ENCODE results near the gene SPRED2.

Gene SPRED2

DNA sequence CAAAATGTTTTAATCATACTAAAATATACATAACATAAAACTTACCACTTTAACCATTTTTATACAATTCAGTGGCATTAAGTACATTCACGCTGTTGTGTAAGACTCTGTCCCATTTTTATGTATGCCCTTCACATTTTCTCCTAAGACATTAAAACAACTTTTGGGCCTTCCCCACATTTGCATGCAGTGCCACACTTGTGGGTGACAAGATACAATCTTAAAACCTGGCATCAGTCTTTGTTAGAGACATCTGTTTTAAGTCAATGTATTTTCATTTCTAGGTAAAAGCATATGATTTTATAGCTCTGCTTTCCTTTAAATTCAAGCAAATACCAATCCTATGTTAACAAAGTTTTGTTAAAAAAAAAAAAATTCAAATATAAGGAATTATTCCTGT lies 17.3 kb downstream of the SPRED2 start:
- DNase-seq (ENCODE audit: low spot score): no peak

DNA sequence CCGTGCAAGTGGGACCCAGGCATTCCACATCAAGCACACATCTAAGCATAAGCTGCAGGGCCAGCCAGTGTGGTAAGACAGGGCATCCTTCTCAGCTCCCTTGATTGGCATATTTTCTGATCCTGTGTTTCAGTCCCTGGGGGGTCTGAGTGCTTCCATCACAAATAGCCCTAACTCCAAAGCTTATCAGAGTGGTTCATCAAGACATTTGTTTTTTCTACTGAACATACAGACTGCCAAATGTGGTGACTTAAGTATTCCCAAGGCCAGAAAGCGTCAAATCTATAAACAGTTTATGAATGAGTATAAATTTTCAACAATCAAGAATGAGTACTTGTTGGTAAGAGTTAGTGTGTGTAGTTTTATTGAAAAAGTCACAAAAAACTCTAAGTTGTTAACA lies 18.8 kb downstream of the SPRED2 start:
- no peak for DNase-seq (ENCODE audit: low spot score)

DNA sequence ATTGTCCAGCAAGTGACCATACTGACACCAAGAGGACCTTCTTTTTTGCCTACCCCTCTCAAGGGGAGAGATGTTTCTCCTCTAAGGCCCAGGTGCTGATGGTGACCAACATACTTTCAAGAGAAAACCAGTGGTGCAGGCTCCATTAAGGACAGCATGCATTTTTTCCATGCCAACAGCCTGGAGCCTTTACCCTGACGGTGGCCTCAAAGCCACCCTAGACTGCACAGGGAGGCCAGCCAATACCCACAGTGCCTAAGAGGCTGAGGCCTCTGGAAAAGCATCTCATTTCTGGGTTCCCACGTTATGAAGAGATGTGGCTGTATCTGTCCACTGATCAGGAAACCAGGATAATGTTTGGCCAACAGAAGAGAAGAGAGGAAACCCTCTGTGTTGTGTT lies 19.3 kb downstream of the SPRED2 start:
- no peak for DNase-seq (ENCODE audit: low spot score)

DNA sequence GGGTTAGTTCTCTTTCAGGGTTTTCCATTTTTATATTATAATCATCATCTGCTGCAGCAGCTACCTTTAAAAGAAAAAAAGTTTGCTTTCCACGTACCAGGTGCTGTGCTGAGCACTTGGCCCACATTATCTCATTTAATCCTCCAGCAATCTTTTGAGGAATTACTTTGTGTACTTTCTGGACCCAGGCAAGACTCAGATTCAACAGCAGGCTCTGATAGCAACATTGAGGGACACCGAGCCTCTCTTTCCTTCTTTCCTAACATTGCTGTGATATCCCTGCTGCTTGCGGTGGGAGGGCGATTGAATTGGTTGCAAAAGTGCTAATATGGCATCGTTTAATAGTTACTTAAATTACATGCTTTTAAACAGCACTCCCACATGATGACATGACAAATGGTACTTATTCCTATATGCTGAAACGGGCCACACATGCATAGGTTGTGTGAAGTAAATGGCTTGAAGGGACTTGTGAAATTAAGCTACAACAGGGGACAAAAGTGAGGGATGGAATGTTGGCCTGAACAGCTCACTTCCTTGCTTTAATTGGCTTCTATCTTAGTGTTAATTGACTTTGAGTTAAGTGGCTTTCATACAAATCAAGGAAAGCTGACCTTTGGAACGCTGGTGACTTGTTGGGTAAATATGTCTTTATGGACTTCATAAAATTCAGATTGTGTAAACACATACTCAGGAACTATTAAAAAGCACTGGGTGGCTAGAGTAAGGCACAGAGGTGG lies 21.2 kb downstream of the SPRED2 start:
- no peak for DNase-seq (ENCODE audit: low spot score)

DNA sequence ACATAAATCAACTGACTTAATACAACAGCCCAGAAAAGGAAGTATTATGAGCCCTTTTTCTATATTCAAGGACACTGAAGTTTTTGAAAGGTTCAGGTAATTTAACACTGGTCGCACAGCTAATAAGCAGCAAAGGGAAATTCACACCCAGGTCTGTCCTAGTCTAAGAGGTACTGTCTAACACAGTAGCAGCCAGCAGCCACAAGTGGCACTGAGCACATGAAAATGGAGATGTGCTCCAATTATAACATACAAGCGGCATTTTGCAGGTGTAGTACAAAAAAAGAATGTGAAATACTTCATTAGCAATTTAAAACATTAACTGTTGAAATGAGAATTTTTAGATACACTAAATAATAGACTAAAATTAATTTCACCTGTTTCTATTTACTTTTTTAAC lies 23.4 kb downstream of the SPRED2 start:
- DNase-seq (ENCODE audit: low spot score): no peak

DNA sequence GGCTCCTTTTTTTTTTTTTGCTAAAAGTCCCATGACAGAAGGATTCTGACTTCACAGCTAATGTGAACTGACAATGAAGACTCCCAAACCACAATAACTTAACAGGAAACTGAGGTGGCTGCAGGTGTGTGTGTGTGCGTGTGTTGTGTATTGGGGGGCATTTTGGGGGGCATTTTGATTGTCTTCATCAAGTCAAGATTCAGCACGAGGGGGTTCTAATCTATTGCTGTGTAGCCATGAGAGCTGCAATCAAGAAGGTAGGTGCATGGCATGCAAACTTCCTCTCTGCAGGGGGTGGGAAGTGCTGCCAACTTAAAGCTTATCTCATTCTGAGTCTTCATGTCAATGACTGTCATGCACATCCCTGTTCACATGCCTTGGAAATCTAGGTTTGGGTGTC lies 25.2 kb downstream of the SPRED2 start:
- DNase-seq (ENCODE audit: low spot score): no peak

DNA sequence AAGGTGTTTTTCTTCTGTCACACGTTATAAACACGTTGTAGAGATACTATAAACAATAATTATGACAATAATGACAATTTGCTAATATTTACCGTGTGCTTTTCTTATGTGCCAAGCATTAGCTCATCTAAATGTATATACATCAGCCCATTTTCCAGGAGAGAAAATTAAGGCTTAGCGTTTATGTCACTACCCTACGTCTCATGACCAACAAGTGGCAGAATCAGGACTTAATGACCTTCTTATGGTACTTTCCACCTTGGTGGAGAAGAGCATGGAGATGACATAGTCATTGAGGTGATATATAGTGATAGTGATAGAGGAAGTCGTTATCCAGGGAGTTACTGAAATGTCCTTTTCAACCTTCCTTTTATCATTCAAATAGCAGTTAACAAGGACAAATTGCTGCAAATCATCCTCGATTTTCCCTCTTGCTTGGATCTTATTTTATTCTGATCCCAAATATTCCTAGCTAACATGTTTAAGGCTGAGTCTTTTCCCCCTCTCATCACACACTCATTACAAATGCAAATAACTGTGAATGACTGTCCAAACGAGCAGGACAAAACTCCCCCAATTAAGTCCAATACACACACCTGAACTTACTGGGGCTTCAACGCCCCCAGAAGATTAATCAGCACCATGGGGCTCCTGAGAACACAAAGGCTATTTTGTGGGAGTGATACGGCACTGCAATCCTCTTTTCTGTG lies 27.3 kb downstream of the SPRED2 start:
- DNase-seq (ENCODE audit: low spot score): no peak

DNA sequence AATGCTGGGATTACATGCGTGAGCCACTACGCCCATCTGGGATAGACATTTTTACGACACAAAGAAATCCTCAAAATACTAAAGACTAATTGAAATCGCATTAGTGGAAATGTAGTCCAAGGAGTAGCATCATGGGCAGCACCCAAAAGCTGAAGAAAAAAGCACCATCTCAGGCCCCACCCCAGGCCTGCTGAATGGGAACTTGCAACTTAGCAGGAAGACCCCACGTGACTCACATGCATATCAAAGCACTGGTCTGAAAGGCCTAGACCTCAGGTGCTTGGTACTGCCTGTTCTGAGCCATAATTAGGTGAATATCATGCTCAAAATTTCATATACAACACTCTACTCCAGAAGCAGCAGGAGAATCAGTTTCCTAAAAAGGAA lies 28.9 kb downstream of the SPRED2 start:
- DNase-seq (ENCODE audit: low spot score): no peak

DNA sequence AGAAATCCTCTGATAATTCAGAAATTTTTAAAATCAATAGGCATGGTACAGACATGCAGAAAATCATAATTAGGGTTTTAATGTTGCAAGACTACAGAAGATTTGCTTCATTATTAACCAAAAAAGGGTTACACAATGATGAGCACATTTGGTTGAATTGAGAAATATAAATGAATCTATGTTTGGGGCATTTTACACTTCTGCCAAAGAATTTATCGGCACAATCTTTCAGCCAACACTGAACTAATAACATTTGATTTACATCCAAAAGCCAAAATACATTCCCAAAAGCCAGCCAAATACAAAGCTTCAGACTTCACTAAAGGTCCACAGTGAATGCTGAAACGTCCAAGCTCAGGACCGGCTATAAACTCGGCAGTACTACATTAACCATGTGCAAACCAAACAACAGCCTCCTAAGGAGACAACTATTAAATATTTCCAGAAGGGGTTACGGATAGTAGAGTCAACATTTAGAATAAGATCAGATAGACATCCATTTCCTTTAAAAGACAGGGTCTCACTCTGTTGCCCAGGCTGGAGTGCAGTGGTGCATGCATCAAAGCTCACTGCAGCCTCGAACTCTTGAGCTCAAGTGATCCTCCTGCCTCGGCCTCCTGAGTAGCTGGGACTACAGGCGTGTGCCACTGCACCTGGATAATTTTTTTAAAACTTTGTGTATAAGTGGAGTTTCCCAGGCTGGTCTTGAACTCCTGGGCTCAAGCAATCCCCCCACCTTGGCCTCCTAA lies 29.4 kb downstream of the SPRED2 start:
- no peak for DNase-seq (ENCODE audit: low spot score)

DNA sequence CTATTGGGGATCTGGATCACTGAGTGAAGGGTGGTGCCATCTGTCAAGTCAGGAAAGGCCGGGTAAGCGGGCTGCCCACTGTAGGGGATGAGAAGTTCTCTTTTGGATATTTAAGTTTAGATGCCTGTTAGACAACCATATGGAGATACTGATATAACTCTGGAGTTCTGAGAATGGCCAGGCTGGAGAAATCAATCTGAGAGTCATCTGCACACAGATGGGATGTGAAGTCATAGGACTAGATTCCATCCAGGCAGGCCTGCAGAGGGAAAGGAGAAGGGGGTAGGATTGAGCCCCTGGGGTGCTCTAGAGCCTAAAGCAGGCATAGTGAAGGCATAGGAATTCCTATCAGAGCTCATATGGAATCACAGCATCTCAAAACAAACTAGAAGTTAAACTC lies 30.1 kb downstream of the SPRED2 start:
- DNase-seq (ENCODE audit: low spot score): no peak

DNA sequence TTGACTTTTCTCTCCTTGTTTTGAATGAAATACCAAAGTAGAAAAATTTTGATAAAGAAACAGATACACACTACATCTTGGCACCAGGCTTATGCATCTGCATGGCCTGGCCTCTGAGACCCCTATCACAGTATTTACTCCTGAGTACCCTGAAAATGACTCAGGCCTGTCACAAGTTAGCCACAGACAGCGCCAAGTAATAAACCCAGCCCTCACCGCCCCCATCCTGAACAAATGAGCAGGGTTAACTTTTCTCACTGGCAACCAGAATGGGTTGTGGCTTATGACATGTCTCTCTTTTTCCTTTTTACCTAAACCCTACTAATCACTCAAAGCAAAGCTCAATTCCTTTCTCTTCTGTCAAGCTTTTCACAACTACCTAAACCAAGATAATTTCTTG lies 35.3 kb downstream of the SPRED2 start:
- no peak for DNase-seq (ENCODE audit: low spot score)

DNA sequence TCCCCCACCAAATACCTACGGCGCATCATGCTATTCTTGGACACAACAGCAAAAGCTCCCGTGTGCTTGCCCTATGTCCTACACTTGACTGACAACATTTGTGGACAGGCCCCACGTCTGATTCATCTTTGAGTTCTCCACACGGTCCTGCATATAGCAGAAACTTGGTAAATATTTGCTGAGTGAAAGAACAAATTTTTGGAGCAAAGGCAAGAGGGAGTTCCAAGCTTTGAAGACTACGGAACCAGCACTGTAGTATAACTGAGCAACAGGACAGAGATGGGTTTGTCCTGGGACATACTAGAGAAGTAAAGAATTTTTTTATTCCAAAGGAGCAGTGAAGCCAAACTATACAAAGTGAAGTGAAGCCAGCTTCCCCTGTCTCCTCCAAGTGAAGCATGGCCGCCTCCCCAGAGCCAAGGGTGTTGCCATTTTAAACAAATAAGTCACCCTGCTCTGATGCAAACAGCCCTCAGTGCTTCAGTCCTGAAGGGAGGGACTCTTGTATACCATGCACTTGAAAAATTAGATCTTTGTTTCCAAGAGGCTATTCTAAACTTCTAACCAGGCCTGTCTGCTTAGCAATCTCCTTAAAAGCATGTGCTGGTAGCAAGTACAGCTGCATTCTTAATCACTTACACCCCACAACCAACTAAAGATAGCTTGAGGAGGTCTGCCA lies 35.9 kb downstream of the SPRED2 start:
- DNase-seq (ENCODE audit: low spot score): no peak

DNA sequence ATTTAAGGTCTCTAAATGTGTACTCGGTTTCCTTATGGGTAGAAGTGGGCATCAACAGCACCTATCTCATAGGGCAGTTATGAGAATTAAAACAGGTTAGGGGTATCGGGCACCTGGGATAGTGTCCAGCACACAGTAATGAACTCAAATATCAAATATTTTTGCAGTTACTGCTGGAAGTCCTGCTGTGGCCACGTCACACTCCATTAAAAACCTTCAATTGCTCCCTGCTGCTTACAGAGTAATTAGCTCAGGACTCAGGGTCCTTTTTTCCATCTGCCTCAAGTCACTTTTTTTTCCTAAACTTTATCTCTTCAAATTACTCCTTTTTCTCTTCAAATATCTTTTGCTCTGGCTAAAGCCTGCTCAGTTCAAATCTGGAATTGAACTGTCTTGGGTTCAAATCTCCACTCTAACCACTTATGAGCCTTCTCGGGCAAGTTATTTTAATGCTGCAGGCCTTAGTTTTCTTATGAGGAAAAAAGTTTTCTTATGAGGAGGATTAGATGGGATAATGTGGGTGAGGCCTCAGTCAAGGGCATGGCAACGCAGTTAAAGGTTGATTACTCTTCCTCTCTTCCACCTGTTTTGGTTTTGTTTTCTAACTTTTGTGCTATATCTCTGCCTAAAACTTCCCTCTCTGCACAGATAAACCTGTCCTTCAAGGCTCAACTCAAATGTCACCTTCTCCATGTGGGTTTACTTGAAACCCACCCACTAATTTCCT lies 36.6 kb downstream of the SPRED2 start:
- no peak for DNase-seq (ENCODE audit: low spot score)

DNA sequence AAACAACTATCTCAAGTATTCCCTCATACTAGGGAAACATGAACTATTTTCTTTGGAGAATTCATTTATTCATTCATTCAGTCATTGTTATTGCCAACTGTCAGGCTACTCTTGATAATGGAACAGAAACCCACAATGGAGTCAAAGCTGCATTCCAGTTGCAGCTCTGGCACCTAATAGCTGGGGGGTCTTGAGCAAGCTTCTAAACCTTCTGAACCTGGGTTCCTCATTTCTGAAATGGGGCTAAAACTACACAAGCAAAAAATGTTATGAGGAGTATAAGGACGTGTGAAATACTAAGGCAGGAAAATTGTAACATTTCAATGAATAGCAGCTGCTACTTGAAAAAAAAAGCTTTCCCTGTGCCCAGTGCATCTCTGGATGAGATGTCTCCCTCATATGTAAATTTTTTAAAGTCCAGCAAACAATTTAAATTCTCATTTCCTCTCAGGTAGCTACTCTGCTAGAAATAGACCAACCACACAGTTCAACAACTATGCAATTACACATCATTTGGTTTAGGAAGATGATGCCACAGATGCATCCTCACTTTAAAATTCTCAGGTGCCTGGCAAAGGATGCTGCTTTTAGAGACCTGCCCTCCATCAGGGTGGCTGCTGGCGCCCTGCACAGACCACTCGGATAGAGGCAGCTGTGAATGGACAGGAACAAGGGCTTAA lies 38.5 kb downstream of the SPRED2 start:
- DNase-seq (ENCODE audit: low spot score): no peak

DNA sequence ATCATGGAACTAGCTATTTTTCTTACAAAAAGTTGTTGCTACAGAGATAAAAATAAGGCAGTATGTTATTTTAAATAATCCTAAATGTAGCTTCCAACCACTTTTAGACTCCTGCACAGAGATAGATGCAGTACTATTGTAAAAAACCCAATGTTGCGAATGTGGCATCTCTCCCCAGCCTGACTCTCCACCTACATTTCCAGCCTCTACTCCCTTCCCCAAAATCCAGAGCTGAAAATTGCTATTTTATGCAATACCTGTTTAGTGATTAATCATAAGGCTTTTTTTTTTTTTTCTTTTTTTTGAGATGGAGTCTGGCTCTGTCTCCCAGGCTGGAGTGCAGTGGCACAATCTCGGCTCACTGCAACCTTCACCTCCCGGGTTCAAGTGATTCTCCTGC lies 39.4 kb downstream of the SPRED2 start:
- DNase-seq (ENCODE audit: low spot score): no peak

DNA sequence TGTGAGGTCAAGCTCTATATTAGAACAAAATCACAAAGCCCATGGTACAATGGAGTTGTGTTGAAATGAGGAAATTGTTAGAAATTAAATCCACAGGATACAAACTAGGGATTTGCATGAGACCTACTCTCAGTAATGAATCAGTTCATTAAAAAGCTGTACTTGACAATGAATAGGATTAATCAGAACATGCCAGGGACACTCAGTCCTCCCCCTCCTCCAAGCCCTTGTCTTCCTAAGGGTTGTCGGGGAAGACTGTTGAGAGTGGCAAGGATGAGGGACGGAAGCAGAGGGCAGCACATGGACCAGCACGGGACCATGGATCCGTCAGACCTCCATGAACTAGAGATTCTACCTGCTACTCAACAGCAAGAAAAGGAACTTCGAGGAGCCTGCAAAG lies 39.8 kb downstream of the SPRED2 start:
- DNase-seq (ENCODE audit: low spot score): no peak

DNA sequence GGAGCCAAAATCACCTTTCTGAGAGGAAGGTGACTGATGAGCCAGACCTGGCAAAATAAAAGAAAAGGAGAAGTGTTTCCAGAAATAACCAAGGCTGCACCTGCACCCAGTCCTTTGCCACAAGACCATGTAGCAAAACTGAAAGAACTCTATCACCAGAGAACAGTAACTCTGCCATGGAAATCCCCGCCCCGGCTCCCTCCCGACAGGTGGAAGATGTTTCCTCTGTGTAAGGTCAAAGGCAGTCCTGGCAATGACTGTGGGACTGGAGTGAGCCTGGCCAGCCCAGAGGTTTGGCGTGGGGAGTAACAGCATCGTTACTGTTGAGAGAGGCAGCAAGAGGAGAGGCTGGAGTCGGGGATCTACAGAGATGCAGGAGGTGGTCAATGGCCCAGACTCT lies 42.3 kb downstream of the SPRED2 start:
- no peak for DNase-seq (ENCODE audit: low spot score)

DNA sequence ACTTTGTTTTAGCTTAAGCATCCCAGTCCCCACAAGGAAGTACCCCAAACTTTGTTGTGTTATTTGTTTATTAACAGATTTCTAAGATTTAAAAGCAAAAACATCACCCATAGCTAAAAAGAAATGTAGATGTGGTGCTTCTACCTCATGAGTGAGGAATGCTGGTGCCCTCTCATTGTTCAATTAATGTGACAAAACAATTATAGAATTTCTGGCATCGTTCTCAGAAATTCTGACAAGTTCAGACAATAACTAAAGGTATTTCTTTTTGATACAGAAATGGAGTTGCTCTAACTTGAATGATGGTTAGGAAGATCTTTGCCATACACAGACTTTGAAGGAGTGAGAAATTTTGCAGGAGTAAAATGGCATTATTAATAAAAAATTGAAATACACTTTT lies 42.9 kb downstream of the SPRED2 start:
- no peak for DNase-seq (ENCODE audit: low spot score)

DNA sequence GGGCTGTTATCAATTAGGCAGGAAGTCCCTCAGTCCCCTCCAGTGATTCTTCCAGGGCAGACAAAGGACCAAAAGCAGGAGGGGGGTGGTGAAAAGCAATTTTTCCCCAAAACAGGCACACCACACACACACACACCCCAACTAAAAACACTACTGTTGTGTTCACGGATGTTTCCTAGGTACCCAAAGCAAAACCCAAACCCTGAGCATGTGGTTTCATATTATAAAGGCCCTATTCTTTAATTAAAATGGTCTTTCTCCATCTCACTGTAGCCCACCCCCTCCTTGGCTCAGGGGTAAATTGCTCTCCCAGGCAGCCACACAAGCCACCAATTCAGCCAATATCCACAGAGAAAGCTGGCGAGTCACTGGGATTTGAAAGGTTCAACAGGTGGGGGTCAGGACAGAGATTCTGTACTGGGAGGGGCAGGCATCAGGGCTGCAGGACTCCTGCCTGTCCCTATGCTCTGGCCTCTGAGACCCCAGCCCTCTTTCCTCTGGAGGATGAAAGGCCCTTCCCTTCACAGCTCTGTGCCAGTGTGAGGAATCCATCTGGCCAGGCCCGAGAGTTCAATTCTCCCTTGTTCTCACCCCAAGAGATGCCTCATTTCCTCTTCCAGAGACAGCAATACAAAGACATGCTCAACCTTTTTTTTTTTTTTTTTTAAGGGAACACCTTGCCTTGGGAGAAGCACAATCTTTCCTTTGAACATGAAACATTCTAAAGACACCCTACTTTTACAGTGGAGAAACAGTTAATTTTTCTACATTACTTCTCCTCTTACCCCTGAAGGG lies 43.6 kb downstream of the SPRED2 start:
- no peak for DNase-seq (ENCODE audit: low spot score)

DNA sequence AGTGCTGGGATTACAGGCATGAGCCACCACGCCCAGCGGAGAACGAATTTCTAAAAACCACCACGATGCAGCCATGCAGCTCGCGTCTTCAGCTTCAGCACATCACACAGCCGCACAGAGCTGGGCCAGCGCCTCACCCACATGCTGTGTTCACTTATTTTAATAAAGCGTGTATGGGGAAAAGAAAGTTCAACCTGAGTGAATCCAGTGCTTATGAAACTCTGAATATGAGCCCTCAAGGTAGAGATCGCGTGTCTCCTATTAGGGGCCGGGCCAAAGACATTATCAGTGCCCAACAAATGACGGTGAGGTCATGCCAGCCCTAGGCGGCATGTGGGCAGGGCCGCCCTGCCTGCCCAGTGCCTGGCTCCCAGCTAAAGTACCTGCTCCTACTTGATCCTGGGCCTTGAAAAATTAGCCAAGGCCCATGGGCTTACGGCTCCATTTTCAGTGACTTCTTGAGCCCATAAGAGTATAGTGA lies 44.3 kb downstream of the SPRED2 start:
- no peak for DNase-seq (ENCODE audit: low spot score)
